CD4-positive, alpha-beta T cell (primary cell): ENCODE results near the gene UNC13B. TPM values are rescaled to one million over a fixed set of nuclear protein-coding genes. Genes with fewer than 3 reads are reported as not detected.

Experiments
- ATAC-seq: fragments of 200-7000 bp; cut with Tn5 transposase; one replicate; pipeline ENCODE4 v1.10.0; 2022; ENCODE audit warnings: mild to moderate bottlenecking; ENCODE audit not compliant: poor library complexity
- CTCF ChIA-PET: fragments of 350-600 bp; sonication (Branson Sonifier 250); formaldehyde crosslinking; loops from one replicate; lab custom pipeline; 2021; ENCODE audit warnings: antibody characterized with exemption, inconsistent platforms; lab: Charles Lee
- POLR2A ChIA-PET: fragments of 350-600 bp; sonication (Branson Sonifier 250); formaldehyde crosslinking; loops from one replicate; lab custom pipeline; 2021; ENCODE audit warnings: antibody characterized with exemption, inconsistent platforms; lab: Charles Lee
- DNase-seq, 14 experiments: peaks; one replicate each; pipeline ENCODE4 v3.0.0-alpha.2; 2013 to 2020; ENCODE audit warnings: mixed read lengths in 2 of 14
- H3K27ac ChIP-seq, 2 donors: one replicate each; pipeline versions ENCODE4 v1.5.1 to v1.7.0; 2013; ENCODE audit warnings: low read length in 2 of 2, low read depth in 1 of 2, mild to moderate bottlenecking in 1 of 2
- H3K27me3 ChIP-seq, 2 experiments: 1 replicate in 1 of 2; 2 replicates in 1 of 2; pipeline versions ENCODE4 v1.6.1 to v1.7.0; 2013; ENCODE audit warnings: low read length in 2 of 2, control low read depth in 1 of 2, mild to moderate bottlenecking in 1 of 2, moderate library complexity in 1 of 2; ENCODE audit not compliant: insufficient read depth in 2 of 2, control insufficient read depth in 1 of 2
- H3K36me3 ChIP-seq: one replicate; pipeline ENCODE4 v1.6.1; 2013; ENCODE audit warnings: low read length, control low read depth; ENCODE audit not compliant: insufficient read depth
- H3K4me1 ChIP-seq: one replicate; pipeline ENCODE4 v1.6.1; 2013; ENCODE audit warnings: low read length, control low read depth; ENCODE audit not compliant: insufficient read depth
- H3K4me3 ChIP-seq: one replicate; pipeline ENCODE4 v1.5.1; 2013; ENCODE audit warnings: mild to moderate bottlenecking, low read length, moderate library complexity
- H3K9me3 ChIP-seq, 2 experiments: 1 replicate in 1 of 2; 2 replicates in 1 of 2; pipeline versions ENCODE4 v1.6.1 to v1.7.0; 2013; ENCODE audit warnings: low read length in 2 of 2, mild to moderate bottlenecking in 2 of 2, control low read depth in 1 of 2, moderate library complexity in 1 of 2; ENCODE audit not compliant: control insufficient read depth in 1 of 2, insufficient read depth in 1 of 2
- H3K27ac Mint-ChIP-seq: one replicate; pipeline ENCODE4 v1.8.0; 2020; ENCODE audit warnings: mixed read lengths
- H3K27me3 Mint-ChIP-seq: one replicate; pipeline ENCODE4 v1.8.0; 2021; ENCODE audit warnings: mixed read lengths
- H3K36me3 Mint-ChIP-seq: one replicate; pipeline ENCODE4 v1.8.0; 2021; ENCODE audit warnings: low read depth, mixed read lengths
- H3K4me1 Mint-ChIP-seq: one replicate; pipeline ENCODE4 v1.8.0; 2021; ENCODE audit warnings: low read depth, mixed read lengths
- H3K4me3 Mint-ChIP-seq: one replicate; pipeline ENCODE4 v1.8.0; 2020; ENCODE audit warnings: mild to moderate bottlenecking, mixed read lengths
- H3K9me3 Mint-ChIP-seq: one replicate; pipeline ENCODE4 v1.8.0; 2020; ENCODE audit warnings: mixed read lengths
- intact Hi-C, 2 experiments: fragments of 100-400 bp; cut with DNase I in 1 of 2; cut with micrococcal nuclease in 1 of 2; formaldehyde crosslinking; loops; one replicate each; pipeline versions ENCODE4 v1.15.1 to v1.9.0; 2023 to 2025; cut with DNase I, micrococcal nuclease
- total RNA-seq, 174 experiments: library from RNA in 2 of 174; stranded (reverse) in 2 of 174; gene quantifications; one replicate each; pipeline ENCODE4 v1.2.3 and lab custom pipeline; 2021 to 2026
- TF ChIP-seq, protein P1 (sequence below): fragments of 200-600 bp; IDR thresholded peaks from one replicate; pipeline ENCODE4 v1.8.0; 2022; ENCODE audit warnings: antibody characterized with exemption, mild to moderate bottlenecking

The UNC13B gene
- total RNA-seq, 2 experiments from 2014 or later = 0.38 to 0.84 TPM

DNA sequence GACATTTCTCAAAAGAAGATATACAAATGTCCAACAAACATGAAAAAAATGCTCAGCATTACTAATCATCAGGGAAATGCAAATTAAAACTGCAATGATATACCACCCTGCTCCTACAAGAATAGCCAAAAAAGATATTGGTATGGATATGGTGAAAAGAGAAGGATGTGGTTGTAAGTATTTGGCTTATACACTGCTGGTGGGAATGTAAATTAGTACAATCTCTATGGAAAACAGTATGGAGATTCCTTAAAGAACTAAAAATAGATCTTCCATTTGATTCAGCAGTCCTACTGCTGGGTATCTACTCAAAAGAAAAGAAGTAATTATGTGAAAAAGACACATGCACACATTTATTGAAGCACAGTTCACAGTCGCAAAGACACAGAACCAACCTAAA, 260.5 kb downstream of the UNC13B start:
- Histone ChIP-seq H3K36me3 (no peaks in the 10 kb centered on the region), H3K27ac (no peak overlapping the region), H3K4me1 (no peaks in the 10 kb centered on the region), H3K9me3 (no peaks in the 10 kb centered on the region), H3K27me3 (peaks cover 0 to 9% of the 10 kb centered on the region in 2 experiments), H3K4me3 (no peak overlapping the region)
- Mint-ChIP-seq H3K36me3 (no peaks in the 10 kb centered on the region), H3K27ac (no peak overlapping the region), H3K9me3 (no peaks in the 10 kb centered on the region), H3K4me1 (no peaks in the 10 kb centered on the region), H3K27me3 (peaks cover 43% of the 10 kb centered on the region), H3K4me3 (no peak overlapping the region)
- intact Hi-C loops = no loop called here
- ATAC-seq = no peak
- TF ChIP-seq, protein P1, sequence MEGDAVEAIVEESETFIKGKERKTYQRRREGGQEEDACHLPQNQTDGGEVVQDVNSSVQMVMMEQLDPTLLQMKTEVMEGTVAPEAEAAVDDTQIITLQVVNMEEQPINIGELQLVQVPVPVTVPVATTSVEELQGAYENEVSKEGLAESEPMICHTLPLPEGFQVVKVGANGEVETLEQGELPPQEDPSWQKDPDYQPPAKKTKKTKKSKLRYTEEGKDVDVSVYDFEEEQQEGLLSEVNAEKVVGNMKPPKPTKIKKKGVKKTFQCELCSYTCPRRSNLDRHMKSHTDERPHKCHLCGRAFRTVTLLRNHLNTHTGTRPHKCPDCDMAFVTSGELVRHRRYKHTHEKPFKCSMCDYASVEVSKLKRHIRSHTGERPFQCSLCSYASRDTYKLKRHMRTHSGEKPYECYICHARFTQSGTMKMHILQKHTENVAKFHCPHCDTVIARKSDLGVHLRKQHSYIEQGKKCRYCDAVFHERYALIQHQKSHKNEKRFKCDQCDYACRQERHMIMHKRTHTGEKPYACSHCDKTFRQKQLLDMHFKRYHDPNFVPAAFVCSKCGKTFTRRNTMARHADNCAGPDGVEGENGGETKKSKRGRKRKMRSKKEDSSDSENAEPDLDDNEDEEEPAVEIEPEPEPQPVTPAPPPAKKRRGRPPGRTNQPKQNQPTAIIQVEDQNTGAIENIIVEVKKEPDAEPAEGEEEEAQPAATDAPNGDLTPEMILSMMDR = no peak
- DNase-seq = no peak
- ChIA-PET CTCF (no interaction called here), POLR2A (no interaction called here)

DNA sequence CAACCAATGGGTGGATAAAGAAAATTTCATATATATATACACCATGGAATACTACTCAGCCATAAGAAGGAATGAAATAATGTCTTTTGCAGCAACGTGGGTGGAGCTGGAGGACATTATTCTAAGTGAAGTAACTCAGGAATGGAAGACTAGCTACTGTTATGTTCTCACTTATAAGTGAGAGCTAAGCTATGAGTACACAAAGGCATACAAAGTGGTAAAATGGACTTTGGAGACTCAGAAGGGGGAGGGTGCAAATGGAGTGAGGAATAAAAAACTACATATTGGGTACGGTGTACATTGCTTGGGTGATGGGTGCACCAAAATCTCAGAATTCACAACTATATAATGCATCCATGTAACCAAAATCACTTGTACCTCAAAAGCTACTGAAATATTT, 260.9 kb downstream of the UNC13B start:
- no peak for DNase-seq
- Histone ChIP-seq H3K27ac (no peak overlapping the region), H3K4me3 (no peak overlapping the region), H3K27me3 (peaks cover 0 to 11% of the 10 kb centered on the region in 2 experiments), H3K36me3 (no peaks in the 10 kb centered on the region), H3K9me3 (peaks cover 0 to 2% of the 10 kb centered on the region in 2 experiments), H3K4me1 (no peaks in the 10 kb centered on the region)
- Mint-ChIP-seq H3K4me1 (no peaks in the 10 kb centered on the region), H3K27me3 (peaks cover 44% of the 10 kb centered on the region), H3K9me3 (no peaks in the 10 kb centered on the region), H3K36me3 (no peaks in the 10 kb centered on the region), H3K4me3 (no peak overlapping the region), H3K27ac (no peak overlapping the region)
- TF ChIP-seq, protein P1 = no peak
- ChIA-PET CTCF (no interaction called here), POLR2A (no interaction called here)
- intact Hi-C loops = no loop called here
- no peak for ATAC-seq

DNA sequence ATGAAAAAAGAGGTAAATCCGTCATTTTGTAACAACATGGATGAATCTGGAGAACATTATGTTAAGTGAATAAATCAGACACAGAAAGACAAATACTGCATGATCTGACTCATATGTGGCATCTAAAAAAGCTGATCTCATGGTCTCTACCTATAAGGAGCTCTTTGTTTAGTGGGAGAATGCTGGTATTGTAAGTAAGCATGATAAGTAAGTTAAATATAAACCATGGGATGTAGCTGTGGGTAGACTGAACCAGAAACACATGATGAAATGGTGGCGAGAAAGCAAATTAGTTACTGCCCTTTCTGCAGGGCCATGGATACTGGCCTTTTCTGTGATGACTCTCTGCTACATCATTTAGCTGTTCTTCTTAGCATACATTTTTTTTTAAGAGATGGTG, 261.7 kb downstream of the UNC13B start:
- ATAC-seq (no peak), DNase-seq (no peak)
- no peak overlapping the region for H3K27ac ChIP-seq
- H3K9me3 ChIP-seq = peaks cover 0 to 9% of the 10 kb centered on the region in 2 experiments
- H3K36me3 Mint-ChIP-seq = no peaks in the 10 kb centered on the region
- H3K9me3 Mint-ChIP-seq = peaks cover 6% of the 10 kb centered on the region
- H3K27ac Mint-ChIP-seq = no peak overlapping the region
- no peak overlapping the region for H3K4me3 Mint-ChIP-seq
- no peaks in the 10 kb centered on the region for H3K36me3 ChIP-seq
- CTCF ChIA-PET = no interaction called here
- intact Hi-C loops = no loop called here
- TF ChIP-seq, protein P1 = no peak
- POLR2A ChIA-PET = no interaction called here
- H3K4me1 Mint-ChIP-seq = no peaks in the 10 kb centered on the region
- H3K4me1 ChIP-seq = no peaks in the 10 kb centered on the region
- peaks cover 0 to 13% of the 10 kb centered on the region in 2 experiments for H3K27me3 ChIP-seq
- no peak overlapping the region for H3K4me3 ChIP-seq
- peaks cover 45% of the 10 kb centered on the region for H3K27me3 Mint-ChIP-seq
